K562 (cell line): ENCODE data around the gene CERS2. TPM values are rescaled to one million over a fixed set of nuclear protein-coding genes. Genes with fewer than 3 reads are reported as not detected.

Experiments used
- CBFA2T3 ChIP-seq: fragments of 450-650 bp; IDR thresholded peaks from 2 replicates; pipeline ENCODE4 v1.6.1; 2017
- CBFB ChIP-seq: sonication (generic); formaldehyde crosslinking; IDR thresholded peaks from 2 replicates; pipeline ENCODE4 v1.4.0; 2020; ENCODE audit warnings: mild to moderate bottlenecking, missing genetic modification reagents
- CBX3 ChIP-seq, 2 experiments: IDR thresholded peaks; 1 replicate in 1 of 2; 2 replicates in 1 of 2; pipeline ENCODE4 v1.6.1; 2012; ENCODE audit warnings: inconsistent platforms in 2 of 2, low read length in 2 of 2, borderline replicate concordance in 1 of 2, control low read depth in 1 of 2
- DNMT1 ChIP-seq: fragments of 450-650 bp; IDR thresholded peaks from 2 replicates; pipeline ENCODE4 v1.6.1; 2016; ENCODE audit warnings: antibody characterized with exemption, mild to moderate bottlenecking
- EWSR1 ChIP-seq: fragments of 450-650 bp; IDR thresholded peaks from 2 replicates; pipeline ENCODE4 v1.6.1; 2018; ENCODE audit warnings: borderline replicate concordance, mild to moderate bottlenecking, low read depth, moderate library complexity; ENCODE audit not compliant: partially characterized antibody
- MXI1 ChIP-seq: IDR thresholded peaks from 2 replicates; pipeline ENCODE4 v1.6.1; 2011; ENCODE audit warnings: low read depth, mild to moderate bottlenecking, improper control_type of control experiment, low read length
- NCOA4 ChIP-seq: fragments of 450-650 bp; IDR thresholded peaks from 2 replicates; pipeline ENCODE4 v1.6.1; 2018; ENCODE audit warnings: mild to moderate bottlenecking; ENCODE audit not compliant: partially characterized antibody
- SMAD1 ChIP-seq: fragments of 150-350 bp; IDR thresholded peaks from 2 replicates; pipeline ENCODE4 v1.6.1; 2014; ENCODE audit warnings: low read length, low read depth; ENCODE audit not compliant: partially characterized antibody
- SREBF2 ChIP-seq: sonication (generic); formaldehyde crosslinking; IDR thresholded peaks from 2 replicates; pipeline ENCODE4 v1.4.0; 2020; ENCODE audit warnings: mild to moderate bottlenecking, missing genetic modification reagents
- SRSF3 ChIP-seq: fragments of 200-400 bp; formaldehyde crosslinking; IDR thresholded peaks from 2 replicates; pipeline ENCODE4 v1.6.1; 2016; ENCODE audit warnings: mild to moderate bottlenecking, low read length, moderate library complexity; ENCODE audit not compliant: insufficient read depth
- ZC3H4 ChIP-seq: sonication (generic); formaldehyde crosslinking; IDR thresholded peaks from 2 replicates; pipeline ENCODE4 v1.9.0; 2021; ENCODE audit warnings: missing genetic modification reagents, borderline replicate concordance
- ZNF12 ChIP-seq: sonication (generic); formaldehyde crosslinking; IDR thresholded peaks from 2 replicates; pipeline ENCODE4 v1.4.0; 2020; ENCODE audit warnings: mild to moderate bottlenecking, missing genetic modification reagents
- ZNF511 ChIP-seq: sonication (generic); formaldehyde crosslinking; IDR thresholded peaks from 2 replicates; pipeline ENCODE4 v1.8.0; 2022; ENCODE audit warnings: mild to moderate bottlenecking, missing genetic modification reagents
- ZNF696 ChIP-seq: fragments of 250-450 bp; sonication (Bioruptor Pico); conservative IDR thresholded peaks from 2 replicates; pipeline ENCODE4 v1.4.0; 2020; ENCODE audit warnings: mild to moderate bottlenecking, moderate library complexity
- polyA plus RNA-seq, 8 experiments: library from polyadenylated mRNA; depleted of rRNA in 4 of 8; stranded (reverse) in 5 of 8; unstranded in 3 of 8; fragments of >200 nt; fragmentation: Nextera tagmentation in 2 of 8; fragmentation: Illumina TruSeq in 1 of 8; extraction: Ambion mirVana in 2 of 8; extraction: Trizol in 1 of 8; gene quantifications; 2 replicates each; pipeline versions ENCODE4 v1.2.1 to v1.2.3, GENCODE V29; 2011 to 2014; ENCODE audit warnings: inconsistent platforms in 1 of 8, missing spikeins in 1 of 8
- total RNA-seq, 7 experiments: library from RNA; depleted of rRNA in 6 of 7; stranded (reverse); fragments of >200 nt in 6 of 7; fragmentation: Illumina TruSeq in 2 of 7; extraction: Trizol in 2 of 7; gene quantifications; 2 replicates each; pipeline versions ENCODE4 v1.2.1 to v1.2.3, GENCODE V29; 2011 to 2021; ENCODE audit warnings: low replicate concordance in 1 of 7
- TF ChIP-seq, protein P1 (sequence below), 3 experiments: fragments of 200-800 bp in 1 of 3; fragments of 250-450 bp in 1 of 3; fragments of 450-650 bp in 1 of 3; sonication (Bioruptor Pico) in 1 of 3; sonication (Bioruptor generic) in 1 of 3; formaldehyde crosslinking in 1 of 3; IDR thresholded peaks; 2 replicates each; pipeline versions ENCODE4 v1.6.1 to v1.8.0; 2016 to 2022; ENCODE audit warnings: mild to moderate bottlenecking in 2 of 3, missing genetic modification characterization in 2 of 3, missing compliant biosample characterization in 1 of 3, moderate library complexity in 1 of 3
- TF ChIP-seq, protein P2 (sequence below): fragments of 250-450 bp; sonication (Bioruptor Pico); IDR thresholded peaks from 2 replicates; pipeline ENCODE4 v1.8.0; 2022; ENCODE audit warnings: moderate library complexity, mild to moderate bottlenecking, inconsistent platforms
- TF ChIP-seq, protein P3 (sequence below): fragments of 250-450 bp; sonication (Bioruptor Pico); IDR thresholded peaks from 2 replicates; pipeline ENCODE4 v1.4.0; 2020; ENCODE audit warnings: borderline replicate concordance

Gene CERS2
- total and polyA plus RNA-seq, 9 of the 15 experiments (the other 6 are each of a cell fraction or from before 2014, with no cell fraction given) = 23.4 to 295 (median 132) TPM

- TF ChIP-seq, protein P1, sequence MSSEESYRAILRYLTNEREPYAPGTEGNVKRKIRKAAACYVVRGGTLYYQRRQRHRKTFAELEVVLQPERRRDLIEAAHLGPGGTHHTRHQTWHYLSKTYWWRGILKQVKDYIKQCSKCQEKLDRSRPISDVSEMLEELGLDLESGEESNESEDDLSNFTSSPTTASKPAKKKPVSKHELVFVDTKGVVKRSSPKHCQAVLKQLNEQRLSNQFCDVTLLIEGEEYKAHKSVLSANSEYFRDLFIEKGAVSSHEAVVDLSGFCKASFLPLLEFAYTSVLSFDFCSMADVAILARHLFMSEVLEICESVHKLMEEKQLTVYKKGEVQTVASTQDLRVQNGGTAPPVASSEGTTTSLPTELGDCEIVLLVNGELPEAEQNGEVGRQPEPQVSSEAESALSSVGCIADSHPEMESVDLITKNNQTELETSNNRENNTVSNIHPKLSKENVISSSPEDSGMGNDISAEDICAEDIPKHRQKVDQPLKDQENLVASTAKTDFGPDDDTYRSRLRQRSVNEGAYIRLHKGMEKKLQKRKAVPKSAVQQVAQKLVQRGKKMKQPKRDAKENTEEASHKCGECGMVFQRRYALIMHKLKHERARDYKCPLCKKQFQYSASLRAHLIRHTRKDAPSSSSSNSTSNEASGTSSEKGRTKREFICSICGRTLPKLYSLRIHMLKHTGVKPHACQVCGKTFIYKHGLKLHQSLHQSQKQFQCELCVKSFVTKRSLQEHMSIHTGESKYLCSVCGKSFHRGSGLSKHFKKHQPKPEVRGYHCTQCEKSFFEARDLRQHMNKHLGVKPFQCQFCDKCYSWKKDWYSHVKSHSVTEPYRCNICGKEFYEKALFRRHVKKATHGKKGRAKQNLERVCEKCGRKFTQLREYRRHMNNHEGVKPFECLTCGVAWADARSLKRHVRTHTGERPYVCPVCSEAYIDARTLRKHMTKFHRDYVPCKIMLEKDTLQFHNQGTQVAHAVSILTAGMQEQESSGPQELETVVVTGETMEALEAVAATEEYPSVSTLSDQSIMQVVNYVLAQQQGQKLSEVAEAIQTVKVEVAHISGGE (CRISPR knock-in tag; IDR thresholded peaks at IDR 0.05) = peak; percentile 66 to 96 (median 85)
- TF ChIP-seq SRSF3 = no peak
- no peak for TF ChIP-seq SREBF2 (CRISPR knock-in tag)
- TF ChIP-seq ZNF696 (CRISPR knock-in tag) = no peak
- peak; percentile 29 for TF ChIP-seq SMAD1
- TF ChIP-seq, protein P2, sequence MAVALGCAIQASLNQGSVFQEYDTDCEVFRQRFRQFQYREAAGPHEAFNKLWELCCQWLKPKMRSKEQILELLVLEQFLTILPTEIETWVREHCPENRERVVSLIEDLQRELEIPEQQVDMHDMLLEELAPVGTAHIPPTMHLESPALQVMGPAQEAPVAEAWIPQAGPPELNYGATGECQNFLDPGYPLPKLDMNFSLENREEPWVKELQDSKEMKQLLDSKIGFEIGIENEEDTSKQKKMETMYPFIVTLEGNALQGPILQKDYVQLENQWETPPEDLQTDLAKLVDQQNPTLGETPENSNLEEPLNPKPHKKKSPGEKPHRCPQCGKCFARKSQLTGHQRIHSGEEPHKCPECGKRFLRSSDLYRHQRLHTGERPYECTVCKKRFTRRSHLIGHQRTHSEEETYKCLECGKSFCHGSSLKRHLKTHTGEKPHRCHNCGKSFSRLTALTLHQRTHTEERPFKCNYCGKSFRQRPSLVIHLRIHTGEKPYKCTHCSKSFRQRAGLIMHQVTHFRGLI (CRISPR knock-in tag) = no peak
- TF ChIP-seq NCOA4 = no peak
- TF ChIP-seq CBX3 (IDR thresholded peaks at IDR 0.05; ENCODE audit: borderline replicate concordance in 1 of 2, low read length in 2 of 2) = peak in 1 of 2 experiments; percentile 42; a peak in 1 of 3 replicates
- no peak for TF ChIP-seq ZC3H4 (CRISPR knock-in tag)
- TF ChIP-seq EWSR1 = no peak
- no peak; the same call in 1 of the 2 replicates for TF ChIP-seq MXI1
- no peak for TF ChIP-seq DNMT1
- TF ChIP-seq CBFB = no peak
- no peak for TF ChIP-seq CBFA2T3
- no peak for TF ChIP-seq ZNF12 (CRISPR knock-in tag)
- no peak for TF ChIP-seq ZNF511 (CRISPR knock-in tag)
- TF ChIP-seq, protein P3, sequence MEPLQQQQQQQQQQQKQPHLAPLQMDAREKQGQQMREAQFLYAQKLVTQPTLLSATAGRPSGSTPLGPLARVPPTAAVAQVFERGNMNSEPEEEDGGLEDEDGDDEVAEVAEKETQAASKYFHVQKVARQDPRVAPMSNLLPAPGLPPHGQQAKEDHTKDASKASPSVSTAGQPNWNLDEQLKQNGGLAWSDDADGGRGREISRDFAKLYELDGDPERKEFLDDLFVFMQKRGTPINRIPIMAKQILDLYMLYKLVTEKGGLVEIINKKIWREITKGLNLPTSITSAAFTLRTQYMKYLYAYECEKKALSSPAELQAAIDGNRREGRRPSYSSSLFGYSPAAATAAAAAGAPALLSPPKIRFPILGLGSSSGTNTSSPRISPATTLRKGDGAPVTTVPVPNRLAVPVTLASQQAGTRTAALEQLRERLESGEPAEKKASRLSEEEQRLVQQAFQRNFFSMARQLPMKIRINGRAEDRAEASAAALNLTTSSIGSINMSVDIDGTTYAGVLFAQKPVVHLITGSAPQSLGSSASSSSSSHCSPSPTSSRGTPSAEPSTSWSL (CRISPR knock-in tag) = no peak
These were observed 48.4 kb downstream of the CERS2 start, which contains the start of gene SETDB1 (continued) for GRCh38 chr1:150926097-150926741.
